Fibroblast of the conjunctiva (primary cell): ENCODE results near the gene BRCC3.
A peak's percentile ranks its signal among the peaks of the same experiment; 100 is the strongest.

Experiments
- DNase-seq: peaks from one replicate; pipeline ENCODE4 v3.0.0-alpha.2; 2010; ENCODE audit warnings: low read depth

Gene BRCC3

DNA sequence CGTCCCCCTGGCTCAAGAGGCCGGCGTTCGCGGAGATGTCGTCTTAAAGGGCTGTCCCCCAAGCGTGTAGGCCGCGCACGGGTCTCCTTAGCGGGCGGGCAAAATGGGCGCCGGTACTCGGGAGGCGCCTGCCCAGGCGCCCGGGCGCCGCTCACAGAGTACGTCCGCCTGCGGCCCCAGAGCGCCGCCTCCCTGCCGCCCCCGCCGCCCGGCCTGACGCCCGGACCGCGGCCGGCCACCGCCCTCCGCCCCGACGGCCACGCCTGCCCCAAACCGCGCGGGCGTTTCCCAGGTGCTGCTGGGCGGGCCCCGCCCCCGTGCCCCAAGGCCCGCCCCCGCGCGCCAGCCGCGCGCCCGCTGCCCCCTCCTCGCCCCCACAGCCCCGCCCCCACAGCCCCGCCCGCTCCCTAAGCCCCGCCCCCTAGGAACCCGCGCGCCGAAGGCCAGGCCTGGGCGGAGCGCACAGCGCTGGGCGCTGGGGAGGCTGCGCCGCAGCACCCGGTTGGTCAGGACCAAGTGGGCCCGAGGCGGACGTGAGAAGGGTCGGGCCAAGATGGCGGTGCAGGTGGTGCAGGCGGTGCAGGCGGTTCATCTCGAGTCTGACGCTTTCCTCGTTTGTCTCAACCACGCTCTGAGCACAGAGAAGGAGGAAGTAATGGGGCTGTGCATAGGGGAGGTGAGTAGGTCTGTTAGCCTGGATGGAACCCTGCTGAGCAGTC lies at the start of gene BRCC3, which contains the start of the genes CMC4 and MTCP1:
BRCC3 (plus strand) TSS at position 534 of the 719 bp plus-strand sequence; CDS start at position 554, 20 bp downstream.
CMC4 (minus strand) TSS at position 162 of the 719 bp plus-strand sequence. CDS start 7,113 bp downstream, outside the sequence.
MTCP1 (minus strand) TSS at position 162 of the 719 bp plus-strand sequence. CDS start 5,126 bp downstream, outside the sequence.
- peak; percentile 65 for DNase-seq

DNA sequence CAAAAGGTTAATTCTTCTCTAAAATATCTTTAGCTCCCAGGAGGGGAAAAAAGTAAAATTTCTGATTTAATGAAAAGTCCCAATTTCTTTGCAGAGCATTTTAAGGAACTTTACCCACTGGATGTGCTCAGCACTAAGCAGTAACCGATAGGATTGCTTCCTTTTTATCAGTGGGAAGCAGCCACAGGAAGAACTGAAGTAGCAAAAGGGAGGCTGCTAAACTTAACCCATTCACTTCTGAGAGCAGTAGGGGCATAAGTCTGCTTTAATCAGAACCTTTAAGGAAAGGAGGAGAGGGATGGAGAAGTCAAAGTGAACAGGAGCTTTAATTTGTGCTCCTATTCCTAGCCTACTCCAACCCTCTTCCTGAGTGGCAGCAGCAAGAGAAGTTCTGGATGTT lies 48.7 kb upstream of the BRCC3 start, which contains the start of gene F8:
F8 (minus strand) TSS at position 139 of the 400 bp plus-strand sequence. CDS start 171 bp downstream, outside the sequence.
- no peak for DNase-seq

DNA sequence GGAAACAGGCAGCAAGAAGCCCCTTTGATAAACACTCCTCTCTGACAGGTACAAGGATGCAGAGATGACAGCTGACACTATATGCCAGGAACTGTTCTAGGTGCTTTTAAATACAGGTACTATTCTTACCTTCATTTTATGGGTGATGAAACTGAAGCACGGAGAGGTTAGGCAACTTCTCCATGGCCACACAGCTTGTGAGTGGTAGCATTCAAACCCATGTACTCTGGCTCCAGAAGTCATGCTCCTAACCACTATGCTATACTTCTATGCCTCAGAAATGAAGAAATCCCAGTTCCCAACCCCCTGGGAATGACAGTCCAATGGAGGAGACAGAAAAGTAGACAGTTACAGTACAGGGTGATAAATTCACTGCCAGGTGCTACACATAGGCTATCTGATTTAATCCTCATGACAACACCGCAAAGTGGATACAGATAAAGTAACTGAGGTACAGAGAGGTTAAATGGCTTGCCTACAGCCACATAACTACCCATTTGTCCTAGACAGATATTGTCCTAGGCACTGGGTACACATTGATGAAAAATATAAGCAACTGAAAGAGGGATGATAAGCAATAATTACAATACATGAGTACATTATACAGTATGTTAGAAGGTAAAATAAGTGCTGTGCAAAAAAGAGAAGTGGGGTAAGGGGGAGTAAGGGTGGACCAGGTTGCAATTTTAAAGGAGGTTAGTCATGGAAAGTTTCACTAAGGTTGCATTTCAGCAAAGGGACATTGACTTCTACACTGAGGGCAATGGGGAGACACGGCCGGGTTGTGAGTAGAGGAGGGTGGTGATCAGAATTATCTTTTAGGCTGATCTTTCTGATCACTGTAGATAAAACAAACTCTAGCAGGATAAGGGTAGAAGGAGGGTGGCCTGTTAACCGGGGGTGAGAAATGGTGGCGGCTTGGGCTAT lies 47.1 kb upstream of the BRCC3 start:
- DNase-seq = no peak

GRCh38 chrX:155026420-155026726 lies 44.9 kb upstream of the BRCC3 start:
- DNase-seq = no peak

DNA sequence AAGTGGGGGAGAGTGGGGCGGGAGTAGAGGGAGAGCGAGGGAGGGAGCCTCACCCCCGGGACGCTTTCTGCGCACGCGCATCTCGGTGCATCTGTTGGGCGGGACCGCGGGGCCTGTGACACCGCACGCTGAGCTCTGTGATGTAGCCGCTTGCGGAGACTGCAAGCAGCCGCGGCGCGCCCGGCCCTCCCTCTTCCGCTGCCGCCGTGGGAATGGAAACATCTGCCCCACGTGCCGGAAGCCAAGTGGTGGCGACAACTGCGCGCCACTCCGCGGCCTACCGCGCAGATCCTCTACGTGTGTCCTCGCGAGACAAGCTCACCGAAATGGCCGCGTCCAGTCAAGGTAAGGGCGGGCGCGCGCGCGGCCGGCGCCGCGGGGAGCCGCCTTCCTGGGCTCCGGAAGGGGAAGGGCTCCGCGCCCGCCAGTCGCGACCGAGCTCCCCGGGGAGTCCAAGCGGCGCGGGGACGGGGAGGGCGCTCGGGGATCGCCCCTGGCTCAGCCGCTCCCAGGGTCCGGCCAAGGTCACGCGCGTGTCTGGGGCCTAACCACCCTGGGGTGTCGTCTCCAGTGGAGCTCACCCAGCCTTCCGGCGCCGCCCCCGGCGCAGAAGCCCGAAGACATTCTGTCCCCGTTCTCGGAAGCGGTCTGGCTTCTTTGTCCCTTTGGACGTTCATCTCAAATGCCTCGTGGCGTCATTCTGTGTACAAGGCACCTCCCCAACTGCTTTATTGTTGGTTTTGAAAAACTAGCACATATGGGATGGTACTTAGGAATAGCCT lies 44.4 kb upstream of the BRCC3 start, which contains the start of gene FUNDC2:
FUNDC2 (plus strand) TSS at position 118 of the 782 bp plus-strand sequence; CDS start at position 213, 95 bp downstream.
- peak; percentile 86 for DNase-seq

DNA sequence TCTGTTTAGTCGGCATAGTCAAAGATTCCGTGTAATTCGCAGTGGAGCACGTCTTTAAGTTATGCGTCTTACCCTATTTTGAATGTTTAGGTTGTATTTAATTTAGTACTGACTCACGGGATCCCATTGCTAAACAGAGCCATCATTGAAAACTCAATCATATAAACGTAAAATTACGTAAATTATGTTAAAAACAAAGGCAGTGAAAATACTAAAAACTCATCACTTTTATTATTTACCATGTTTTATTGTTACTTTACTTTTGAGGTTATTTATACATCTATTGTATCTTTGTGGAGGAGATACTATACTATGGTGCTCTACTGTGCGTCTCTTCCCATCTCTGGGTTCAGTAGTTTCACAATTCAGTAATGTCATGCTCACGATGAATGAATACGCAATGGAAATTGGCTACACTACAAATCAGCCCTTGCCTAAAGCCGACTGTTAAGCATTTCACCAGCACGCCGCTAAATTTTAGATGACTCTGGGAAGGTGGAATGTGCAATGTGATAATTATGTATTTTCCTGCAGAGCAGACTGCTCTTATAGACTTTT lies 43.7 kb upstream of the BRCC3 start:
- DNase-seq = peak; percentile 62

DNA sequence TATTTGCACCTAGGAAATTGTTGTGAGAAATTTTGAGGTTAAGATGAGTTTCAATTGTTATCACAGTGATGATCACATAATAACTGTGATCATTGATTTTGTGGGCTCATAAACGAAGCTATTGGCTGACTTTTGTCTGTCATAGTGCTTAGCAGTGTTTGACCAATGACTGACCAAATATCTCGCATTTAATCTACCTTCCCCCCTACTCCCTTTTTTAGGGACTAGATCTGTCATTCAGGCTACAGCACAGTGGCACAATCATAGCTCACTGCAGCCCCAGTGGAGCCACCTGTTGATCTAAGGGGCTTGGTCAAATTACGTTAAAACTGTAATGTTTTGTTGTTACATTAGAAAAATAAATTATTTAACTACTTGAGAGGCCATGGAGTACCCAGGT lies 43.2 kb upstream of the BRCC3 start:
- DNase-seq = no peak

GRCh38 chrX:155028877-155029291 lies 42.4 kb upstream of the BRCC3 start:
- DNase-seq = no peak

GRCh38 chrX:155031657-155032056 lies 39.7 kb upstream of the BRCC3 start:
- no peak for DNase-seq

- DNase-seq = no peak
These were observed 35.6 kb upstream of the BRCC3 start for GRCh38 chrX:155035688-155036087.

- DNase-seq = no peak
These were observed 25.0 kb upstream of the BRCC3 start for GRCh38 chrX:155046129-155046810.

GRCh38 chrX:155046811-155047528 lies 24.3 kb upstream of the BRCC3 start:
- DNase-seq = no peak

GRCh38 chrX:155048977-155049619 lies 22.2 kb upstream of the BRCC3 start:
- DNase-seq = peak; percentile 38

GRCh38 chrX:155052738-155053498 lies 18.4 kb upstream of the BRCC3 start:
- DNase-seq = no peak

GRCh38 chrX:155053656-155054055 lies 17.7 kb upstream of the BRCC3 start:
- DNase-seq = no peak

DNA sequence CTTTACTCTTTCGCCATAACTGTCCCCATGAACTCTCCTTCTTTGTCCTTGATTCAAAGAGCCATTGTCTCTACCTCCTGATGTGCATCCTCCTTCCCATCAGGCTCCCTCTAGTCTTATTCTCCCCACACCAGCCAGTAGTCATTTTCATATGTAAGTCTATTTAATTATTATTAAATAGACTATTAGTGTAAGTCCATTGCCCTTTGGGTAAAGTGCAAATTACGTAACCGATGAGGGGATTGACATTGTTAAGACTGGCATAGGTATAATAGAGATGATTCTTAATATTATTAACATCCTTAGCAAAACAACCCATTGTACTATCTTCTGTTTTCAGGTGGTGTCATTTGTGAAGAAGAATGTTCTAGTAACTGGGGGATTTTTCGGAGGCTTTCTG lies 17.1 kb upstream of the BRCC3 start:
- DNase-seq = no peak

- DNase-seq = no peak
These were observed 15.8 kb upstream of the BRCC3 start for GRCh38 chrX:155055494-155055893.

GRCh38 chrX:155056471-155056870 lies 14.8 kb upstream of the BRCC3 start:
- no peak for DNase-seq
